ENCODE measurements around the gene ADAMTS7. TPM values are rescaled to one million over a fixed set of nuclear protein-coding genes. Genes with fewer than 3 reads are reported as not detected.
"Not testable (repeated sequence)": the region's sequence is repeated elsewhere in the genome, so short reads cannot be mapped to it uniquely, and the experiment has no call there.

The ADAMTS7 gene
- total and polyA plus RNA-seq, 8 donors, result 0.31 to 102 (median 2.3) TPM

GRCh38 chr15:78757636-78757905 lies 53.7 kb downstream of the ADAMTS7 start:
- intact Hi-C loops (cut with DNase I; ENCODE audit: low total_unique reads), result no loop called here

DNA sequence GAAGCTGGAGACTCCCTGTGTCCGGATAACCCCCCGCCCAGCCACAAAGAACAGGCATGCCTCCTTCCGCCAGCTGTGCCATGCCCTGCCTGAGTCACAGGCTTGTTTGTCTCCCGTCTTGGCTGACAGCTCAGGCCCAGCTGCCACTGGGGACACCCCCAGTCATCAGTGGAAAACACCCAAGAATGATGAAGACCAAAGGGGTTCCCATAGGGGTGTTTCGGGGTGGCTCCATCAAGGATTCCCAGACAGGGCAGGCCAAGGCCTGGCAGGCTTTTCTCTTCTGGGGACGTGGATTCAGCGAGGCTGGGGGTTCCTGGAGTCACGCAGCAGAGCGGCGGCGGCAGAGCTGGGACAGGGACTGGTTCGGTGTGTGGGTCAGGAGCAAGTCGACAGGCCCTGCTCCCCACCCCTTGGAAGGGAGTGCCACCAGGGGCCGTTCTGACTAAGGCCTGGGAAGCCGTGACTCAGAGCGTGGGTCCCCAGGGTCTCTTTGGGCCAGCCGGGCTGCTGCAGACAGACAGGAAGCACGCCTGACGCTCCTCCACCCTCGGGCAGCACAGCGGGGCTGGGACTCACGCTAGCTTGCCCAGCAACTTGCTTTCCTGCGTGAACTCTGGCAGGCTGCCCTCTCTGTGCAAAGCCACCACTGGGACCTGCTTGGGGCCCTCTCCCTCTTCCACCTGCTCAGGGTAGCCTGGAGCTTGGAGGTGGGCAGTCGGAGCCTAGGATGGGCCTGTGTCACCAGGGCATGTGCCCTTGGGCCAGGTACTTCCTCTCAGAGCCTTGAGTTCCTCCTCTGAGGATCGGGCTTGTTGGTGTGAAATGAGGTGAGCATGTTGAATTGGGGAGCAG lies 54.3 kb downstream of the ADAMTS7 start:
- WGBS, 5 donors, result 53 to 72% (median 60%) methylated on average over 21 to 23 of the region's 25 CpGs
- H3K27me3 ChIP-seq; H3K9me3 ChIP-seq; intact Hi-C loops (cut with DNase I; ENCODE audit: low total_unique reads); H3K4me3 ChIP-seq; H3K36me3 ChIP-seq: not testable (repeated sequence)
- Histone ChIP-seq H3K27ac (peak overlapping the region in 4 of 5 donors; percentile 23 to 62 (median 44)), H3K4me1 (peaks cover 5 to 40% (median 28%) of the 10 kb centered on the region in 4 donors)
- DNase-seq, result peak in 1 of 2 donors; percentile 58

More at GRCh38 chr15:78757636-78757905, 53.7 kb downstream of the ADAMTS7 start:
- Histone ChIP-seq H3K27me3 (no peaks in the 10 kb centered on the region), H3K36me3 (no peaks in the 10 kb centered on the region), H3K4me3 (no peak overlapping the region), H3K9me3 (no peaks in the 10 kb centered on the region), H3K27ac (peak overlapping the region in 4 of 5 donors; percentile 23 to 62 (median 44)), H3K4me1 (peaks cover 5 to 41% (median 29%) of the 10 kb centered on the region in 4 donors)
- 92 to 100% (median 95%) methylated on average over 10 of the region's 10 CpGs for WGBS, 5 donors
- DNase-seq, result no peak
- TF ChIP-seq EP300 (IDR thresholded peaks at IDR 0.05), result no peak
- TF ChIP-seq, protein P1, sequence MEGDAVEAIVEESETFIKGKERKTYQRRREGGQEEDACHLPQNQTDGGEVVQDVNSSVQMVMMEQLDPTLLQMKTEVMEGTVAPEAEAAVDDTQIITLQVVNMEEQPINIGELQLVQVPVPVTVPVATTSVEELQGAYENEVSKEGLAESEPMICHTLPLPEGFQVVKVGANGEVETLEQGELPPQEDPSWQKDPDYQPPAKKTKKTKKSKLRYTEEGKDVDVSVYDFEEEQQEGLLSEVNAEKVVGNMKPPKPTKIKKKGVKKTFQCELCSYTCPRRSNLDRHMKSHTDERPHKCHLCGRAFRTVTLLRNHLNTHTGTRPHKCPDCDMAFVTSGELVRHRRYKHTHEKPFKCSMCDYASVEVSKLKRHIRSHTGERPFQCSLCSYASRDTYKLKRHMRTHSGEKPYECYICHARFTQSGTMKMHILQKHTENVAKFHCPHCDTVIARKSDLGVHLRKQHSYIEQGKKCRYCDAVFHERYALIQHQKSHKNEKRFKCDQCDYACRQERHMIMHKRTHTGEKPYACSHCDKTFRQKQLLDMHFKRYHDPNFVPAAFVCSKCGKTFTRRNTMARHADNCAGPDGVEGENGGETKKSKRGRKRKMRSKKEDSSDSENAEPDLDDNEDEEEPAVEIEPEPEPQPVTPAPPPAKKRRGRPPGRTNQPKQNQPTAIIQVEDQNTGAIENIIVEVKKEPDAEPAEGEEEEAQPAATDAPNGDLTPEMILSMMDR (IDR thresholded peaks at IDR 0.05), result no peak

GRCh38 chr15:78755900-78756591 lies 55.2 kb downstream of the ADAMTS7 start:
- TF ChIP-seq, protein P1 (IDR thresholded peaks at IDR 0.05), result peak in 3 of 7 experiments; percentile 12 to 25 (median 21)
- H3K4me1 ChIP-seq, result peaks cover 5 to 37% (median 24%) of the 10 kb centered on the region in 4 donors
- H3K27me3 ChIP-seq; H3K36me3 ChIP-seq; H3K4me3 ChIP-seq; intact Hi-C loops (cut with DNase I; ENCODE audit: low total_unique reads); H3K9me3 ChIP-seq; DNase-seq: not testable (repeated sequence)
- peak overlapping the region in 1 of 5 donors; percentile 51 for H3K27ac ChIP-seq
- WGBS, 5 donors, result 53 to 72% (median 70%) methylated on average over 10 to 13 of the region's 13 CpGs

DNA sequence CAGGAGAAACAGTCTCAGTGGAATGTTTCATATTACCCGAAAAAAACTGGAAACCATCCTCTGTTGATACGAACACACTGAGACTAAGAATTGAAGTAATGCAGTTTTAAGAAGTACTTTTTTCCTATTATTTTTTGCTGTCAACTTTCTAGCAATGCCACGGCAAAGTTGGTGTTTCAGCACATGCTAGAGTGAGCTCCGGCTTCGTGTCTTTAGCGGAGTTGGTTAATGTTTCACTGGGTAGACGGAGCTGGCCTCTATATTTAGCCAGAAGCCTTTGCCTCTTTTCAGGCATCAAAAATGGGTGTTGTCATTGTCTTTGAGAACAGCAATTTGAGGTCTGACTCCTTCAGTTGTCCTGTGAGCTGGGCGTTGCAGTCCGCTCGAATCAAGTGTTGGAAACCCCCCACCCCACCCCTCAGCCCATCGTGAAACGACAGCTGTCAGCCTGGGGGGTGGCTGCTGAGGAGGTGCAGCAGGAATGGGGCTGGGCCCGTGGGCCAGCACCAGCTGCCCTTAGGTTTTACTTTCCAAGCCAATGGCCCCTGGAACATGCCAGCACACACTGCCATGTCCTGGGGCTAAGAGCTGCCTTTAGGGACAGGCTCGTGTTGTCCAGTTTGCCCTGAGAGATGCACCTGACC lies 56.5 kb downstream of the ADAMTS7 start:
- H3K9me3 ChIP-seq; H3K4me3 ChIP-seq; DNase-seq; H3K27me3 ChIP-seq; intact Hi-C loops (cut with DNase I; ENCODE audit: low total_unique reads); H3K36me3 ChIP-seq; H3K27ac ChIP-seq: not testable (repeated sequence)
- peaks cover 2 to 36% (median 16%) of the 10 kb centered on the region in 4 donors for H3K4me1 ChIP-seq
- WGBS, 5 donors, result 45 to 54% (median 48%) methylated on average over 13 to 14 of the region's 14 CpGs

DNA sequence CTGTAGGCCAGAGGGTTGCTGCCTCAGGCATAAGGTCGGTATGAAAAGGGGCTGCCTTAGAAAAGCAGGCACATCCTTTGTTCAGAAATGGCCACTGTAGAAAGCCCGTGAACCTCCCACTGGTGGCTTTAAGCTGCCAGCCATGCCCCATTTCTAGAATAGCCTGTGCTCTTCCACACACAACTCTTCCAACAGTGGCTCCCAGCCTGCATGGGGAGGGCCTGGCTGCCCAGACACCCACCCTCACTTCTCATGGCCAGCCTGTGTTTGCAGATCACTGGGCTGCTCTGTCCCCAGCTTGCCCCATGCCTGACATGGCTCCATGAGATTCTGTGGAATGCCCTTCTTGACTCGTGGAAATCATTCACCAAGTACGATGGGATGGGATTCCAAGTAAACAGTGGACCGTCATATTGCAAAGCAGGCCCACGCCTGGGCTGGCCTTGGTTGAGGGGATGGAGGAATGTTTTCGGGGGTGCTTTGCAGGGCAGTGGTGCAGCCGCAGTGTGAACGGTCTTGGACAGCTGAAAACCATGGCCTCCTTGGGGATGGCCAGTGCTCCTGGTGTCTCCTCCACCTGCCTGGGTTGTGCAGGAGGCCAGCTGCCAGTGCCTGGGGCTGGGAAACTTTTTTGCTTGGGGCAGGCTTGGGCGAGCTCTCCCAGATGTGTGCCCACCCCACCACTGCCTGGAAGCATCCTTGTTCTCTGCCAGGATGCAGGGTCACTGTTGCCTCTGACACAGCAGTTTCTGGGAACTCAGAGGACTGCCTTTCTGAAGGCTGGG lies 57.3 kb downstream of the ADAMTS7 start:
- 56 to 94% (median 88%) methylated on average over 3 to 10 of the region's 10 CpGs for WGBS, 5 donors
- H3K4me1 ChIP-seq, result peaks cover 0 to 29% (median 10%) of the 10 kb centered on the region in 4 donors
- intact Hi-C loops (cut with DNase I; ENCODE audit: low total_unique reads); H3K27ac ChIP-seq; H3K27me3 ChIP-seq; H3K4me3 ChIP-seq; H3K9me3 ChIP-seq; DNase-seq; H3K36me3 ChIP-seq: not testable (repeated sequence)

- H3K4me3 ChIP-seq; H3K9me3 ChIP-seq; H3K27ac ChIP-seq; H3K36me3 ChIP-seq; intact Hi-C loops (cut with DNase I; ENCODE audit: low total_unique reads); DNase-seq; H3K27me3 ChIP-seq: not testable (repeated sequence)
- WGBS, 5 donors, result 85 to 92% (median 88%) methylated on average over 6 to 7 of the region's 7 CpGs
- H3K4me1 ChIP-seq, result peaks cover 0 to 29% (median 10%) of the 10 kb centered on the region in 4 donors
These were observed 58.0 kb downstream of the ADAMTS7 start for GRCh38 chr15:78753359-78753659.
